D341Med (cell line): Measurements from ENCODE around the gene TEX2.
A peak's percentile ranks its signal among the peaks of the same experiment; 100 is the strongest.

Source experiments
- DNase-seq: peaks from one replicate; pipeline ENCODE4 v3.0.0; 2012; ENCODE audit warnings: low spot score

Gene TEX2

GRCh38 chr17:64158831-64159590 is 104.0 kb downstream of the TEX2 start:
- DNase-seq = peak; percentile 30

GRCh38 chr17:64158406-64158805 is 104.7 kb downstream of the TEX2 start:
- no peak for DNase-seq

- no peak for DNase-seq
Observed at GRCh38 chr17:64157669-64158180, 105.3 kb downstream of the TEX2 start.

GRCh38 chr17:64156670-64157069 is 106.4 kb downstream of the TEX2 start:
- DNase-seq = peak; percentile 26

- peak; percentile 32 for DNase-seq
Observed at GRCh38 chr17:64155751-64156544, 107.1 kb downstream of the TEX2 start.

GRCh38 chr17:64155129-64155528 is 107.9 kb downstream of the TEX2 start:
- no peak for DNase-seq

GRCh38 chr17:64154717-64155116 is 108.3 kb downstream of the TEX2 start:
- peak; percentile 45 for DNase-seq

- DNase-seq = no peak
Observed at GRCh38 chr17:64154313-64154695, 108.8 kb downstream of the TEX2 start.

GRCh38 chr17:64153565-64154312 is 109.3 kb downstream of the TEX2 start:
- no peak for DNase-seq

GRCh38 chr17:64152428-64153125 is 110.5 kb downstream of the TEX2 start:
- DNase-seq = no peak

- DNase-seq = no peak
Observed at GRCh38 chr17:64151016-64151368, 112.1 kb downstream of the TEX2 start.

GRCh38 chr17:64150237-64151015 is 112.6 kb downstream of the TEX2 start:
- DNase-seq = peak; percentile 38

GRCh38 chr17:64149196-64149595 is 113.9 kb downstream of the TEX2 start:
- DNase-seq = no peak

GRCh38 chr17:64148699-64149098 is 114.4 kb downstream of the TEX2 start:
- peak; percentile 60 for DNase-seq

GRCh38 chr17:64148017-64148631 is 114.9 kb downstream of the TEX2 start:
- no peak for DNase-seq

- no peak for DNase-seq
Observed at GRCh38 chr17:64147110-64148016, 115.7 kb downstream of the TEX2 start.

- peak; percentile 75 for DNase-seq
Observed at GRCh38 chr17:64146418-64147109, 116.5 kb downstream of the TEX2 start.

- DNase-seq = peak; percentile 96
Observed at GRCh38 chr17:64145751-64146417, 117.2 kb downstream of the TEX2 start.
